HL-60 (cell line): ENCODE data around the gene MSI2.

ENCODE experiments used
- GABPA ChIP-seq: IDR thresholded peaks from 2 replicates; pipeline ENCODE4 v1.6.1; 2012; ENCODE audit warnings: low read depth
- POLR2AphosphoS5 ChIP-seq: IDR thresholded peaks from 2 replicates; pipeline ENCODE4 v1.6.1; 2012; ENCODE audit warnings: low read depth
- TF ChIP-seq, protein P1 (sequence below): IDR thresholded peaks from one replicate; pipeline ENCODE4 v1.5.1; 2011; ENCODE audit warnings: low read length, control low read depth, inconsistent platforms; ENCODE audit not compliant: insufficient read depth
- TF ChIP-seq, protein P2 (sequence below): IDR thresholded peaks from 2 replicates; pipeline ENCODE4 v1.6.1; 2012; ENCODE audit warnings: low read depth; ENCODE audit not compliant: insufficient replicate concordance

GRCh38 chr17:57667461-57667923, 411.2 kb downstream of the MSI2 start:
- TF ChIP-seq, protein P1, sequence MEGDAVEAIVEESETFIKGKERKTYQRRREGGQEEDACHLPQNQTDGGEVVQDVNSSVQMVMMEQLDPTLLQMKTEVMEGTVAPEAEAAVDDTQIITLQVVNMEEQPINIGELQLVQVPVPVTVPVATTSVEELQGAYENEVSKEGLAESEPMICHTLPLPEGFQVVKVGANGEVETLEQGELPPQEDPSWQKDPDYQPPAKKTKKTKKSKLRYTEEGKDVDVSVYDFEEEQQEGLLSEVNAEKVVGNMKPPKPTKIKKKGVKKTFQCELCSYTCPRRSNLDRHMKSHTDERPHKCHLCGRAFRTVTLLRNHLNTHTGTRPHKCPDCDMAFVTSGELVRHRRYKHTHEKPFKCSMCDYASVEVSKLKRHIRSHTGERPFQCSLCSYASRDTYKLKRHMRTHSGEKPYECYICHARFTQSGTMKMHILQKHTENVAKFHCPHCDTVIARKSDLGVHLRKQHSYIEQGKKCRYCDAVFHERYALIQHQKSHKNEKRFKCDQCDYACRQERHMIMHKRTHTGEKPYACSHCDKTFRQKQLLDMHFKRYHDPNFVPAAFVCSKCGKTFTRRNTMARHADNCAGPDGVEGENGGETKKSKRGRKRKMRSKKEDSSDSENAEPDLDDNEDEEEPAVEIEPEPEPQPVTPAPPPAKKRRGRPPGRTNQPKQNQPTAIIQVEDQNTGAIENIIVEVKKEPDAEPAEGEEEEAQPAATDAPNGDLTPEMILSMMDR: no peak
- TF ChIP-seq GABPA (no peak), POLR2AphosphoS5 (no peak)
- TF ChIP-seq, protein P2, sequence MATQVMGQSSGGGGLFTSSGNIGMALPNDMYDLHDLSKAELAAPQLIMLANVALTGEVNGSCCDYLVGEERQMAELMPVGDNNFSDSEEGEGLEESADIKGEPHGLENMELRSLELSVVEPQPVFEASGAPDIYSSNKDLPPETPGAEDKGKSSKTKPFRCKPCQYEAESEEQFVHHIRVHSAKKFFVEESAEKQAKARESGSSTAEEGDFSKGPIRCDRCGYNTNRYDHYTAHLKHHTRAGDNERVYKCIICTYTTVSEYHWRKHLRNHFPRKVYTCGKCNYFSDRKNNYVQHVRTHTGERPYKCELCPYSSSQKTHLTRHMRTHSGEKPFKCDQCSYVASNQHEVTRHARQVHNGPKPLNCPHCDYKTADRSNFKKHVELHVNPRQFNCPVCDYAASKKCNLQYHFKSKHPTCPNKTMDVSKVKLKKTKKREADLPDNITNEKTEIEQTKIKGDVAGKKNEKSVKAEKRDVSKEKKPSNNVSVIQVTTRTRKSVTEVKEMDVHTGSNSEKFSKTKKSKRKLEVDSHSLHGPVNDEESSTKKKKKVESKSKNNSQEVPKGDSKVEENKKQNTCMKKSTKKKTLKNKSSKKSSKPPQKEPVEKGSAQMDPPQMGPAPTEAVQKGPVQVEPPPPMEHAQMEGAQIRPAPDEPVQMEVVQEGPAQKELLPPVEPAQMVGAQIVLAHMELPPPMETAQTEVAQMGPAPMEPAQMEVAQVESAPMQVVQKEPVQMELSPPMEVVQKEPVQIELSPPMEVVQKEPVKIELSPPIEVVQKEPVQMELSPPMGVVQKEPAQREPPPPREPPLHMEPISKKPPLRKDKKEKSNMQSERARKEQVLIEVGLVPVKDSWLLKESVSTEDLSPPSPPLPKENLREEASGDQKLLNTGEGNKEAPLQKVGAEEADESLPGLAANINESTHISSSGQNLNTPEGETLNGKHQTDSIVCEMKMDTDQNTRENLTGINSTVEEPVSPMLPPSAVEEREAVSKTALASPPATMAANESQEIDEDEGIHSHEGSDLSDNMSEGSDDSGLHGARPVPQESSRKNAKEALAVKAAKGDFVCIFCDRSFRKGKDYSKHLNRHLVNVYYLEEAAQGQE: no peak
